ENCODE measurements around the gene LCE1D. TPM values are rescaled to one million over a fixed set of nuclear protein-coding genes. Genes with fewer than 3 reads are reported as not detected.

The LCE1D gene
- total RNA-seq, result not detected

- H3K27me3 Mint-ChIP-seq (ENCODE audit: low read depth), result peaks cover 15% of the 10 kb centered on the region
- CTCF ChIA-PET, result no interaction called here
- intact Hi-C loops (cut with micrococcal nuclease), result no loop called here
- H3K36me3 Mint-ChIP-seq (ENCODE audit: low read depth), result no peaks in the 10 kb centered on the region
- H3K4me3 Mint-ChIP-seq, result no peak within 1 kb of the TSS
- no peaks in the 10 kb centered on the region for H3K4me1 Mint-ChIP-seq (ENCODE audit: low read depth)
- DNase-seq, result no peak
- H3K27ac Mint-ChIP-seq, result no peak within 1 kb of the TSS
- H3K9me3 Mint-ChIP-seq, result no peaks in the 10 kb centered on the region
Observed at GRCh38 chr1:152796421-152796820, at the start of gene LCE1D. Gene LCE1D, plus strand, starts transcription at chr1:152796721. Its CDS starts 1,074 bp downstream, at chr1:152797795.

- Mint-ChIP-seq H3K27me3 (ENCODE audit: low read depth) (peaks cover 18% of the 10 kb centered on the region), H3K9me3 (no peaks in the 10 kb centered on the region)
- intact Hi-C loops (cut with micrococcal nuclease), result no loop called here
Observed at GRCh38 chr1:152747831-152748230, 48.7 kb upstream of the LCE1D start.

DNA sequence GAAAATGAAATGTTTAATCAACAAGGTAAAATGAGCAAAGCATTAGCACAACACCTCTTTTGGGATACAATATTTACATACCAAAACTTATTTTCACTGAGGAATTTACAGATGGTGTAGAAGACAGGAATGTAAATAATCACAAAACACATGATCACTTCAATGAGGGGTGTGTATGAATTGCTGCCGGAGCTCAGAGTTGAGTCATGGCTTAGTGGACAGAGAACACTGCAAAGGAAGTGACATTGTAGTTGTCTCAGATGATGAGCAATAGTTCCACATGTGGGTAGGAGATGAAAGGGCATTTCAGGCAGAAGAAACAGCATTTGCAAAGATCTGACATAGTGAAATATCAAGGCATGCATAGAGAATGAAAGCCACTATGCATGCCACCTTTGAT is 44.3 kb upstream of the LCE1D start:
- intact Hi-C loops (cut with micrococcal nuclease), result no loop called here
- H3K27me3 Mint-ChIP-seq (ENCODE audit: low read depth), result peaks cover 28% of the 10 kb centered on the region
- no peak overlapping the region for H3K27ac Mint-ChIP-seq
- H3K4me1 Mint-ChIP-seq (ENCODE audit: low read depth), result no peaks in the 10 kb centered on the region
- H3K4me3 Mint-ChIP-seq, result no peak overlapping the region
- no peak for DNase-seq
- no peaks in the 10 kb centered on the region for H3K9me3 Mint-ChIP-seq
- no peaks in the 10 kb centered on the region for H3K36me3 Mint-ChIP-seq (ENCODE audit: low read depth)
- CTCF ChIA-PET, result no interaction called here

More at GRCh38 chr1:152747831-152748230, 48.7 kb upstream of the LCE1D start:
- DNase-seq, result no peak
- Mint-ChIP-seq H3K36me3 (ENCODE audit: low read depth) (no peaks in the 10 kb centered on the region), H3K4me1 (ENCODE audit: low read depth) (no peaks in the 10 kb centered on the region), H3K4me3 (no peak overlapping the region), H3K27ac (no peak overlapping the region)
- CTCF ChIA-PET, result no interaction called here

- Mint-ChIP-seq H3K9me3 (no peaks in the 10 kb centered on the region), H3K4me3 (no peak overlapping the region), H3K4me1 (ENCODE audit: low read depth) (no peaks in the 10 kb centered on the region), H3K27me3 (ENCODE audit: low read depth) (peaks cover 25% of the 10 kb centered on the region), H3K36me3 (ENCODE audit: low read depth) (no peaks in the 10 kb centered on the region), H3K27ac (no peak overlapping the region)
- CTCF ChIA-PET, result no interaction called here
- DNase-seq, result no peak
- intact Hi-C loops (cut with micrococcal nuclease), result no loop called here
Observed at GRCh38 chr1:152753586-152753985, 42.9 kb upstream of the LCE1D start.

- no peak for DNase-seq
- intact Hi-C loops (cut with micrococcal nuclease), result no loop called here
- Mint-ChIP-seq H3K27ac (no peak overlapping the region), H3K4me1 (ENCODE audit: low read depth) (no peaks in the 10 kb centered on the region), H3K36me3 (ENCODE audit: low read depth) (no peaks in the 10 kb centered on the region), H3K27me3 (ENCODE audit: low read depth) (peaks cover 29% of the 10 kb centered on the region), H3K9me3 (no peaks in the 10 kb centered on the region), H3K4me3 (no peak overlapping the region)
- CTCF ChIA-PET, result no interaction called here
Observed at GRCh38 chr1:152756872-152757271, 39.6 kb upstream of the LCE1D start.

DNA sequence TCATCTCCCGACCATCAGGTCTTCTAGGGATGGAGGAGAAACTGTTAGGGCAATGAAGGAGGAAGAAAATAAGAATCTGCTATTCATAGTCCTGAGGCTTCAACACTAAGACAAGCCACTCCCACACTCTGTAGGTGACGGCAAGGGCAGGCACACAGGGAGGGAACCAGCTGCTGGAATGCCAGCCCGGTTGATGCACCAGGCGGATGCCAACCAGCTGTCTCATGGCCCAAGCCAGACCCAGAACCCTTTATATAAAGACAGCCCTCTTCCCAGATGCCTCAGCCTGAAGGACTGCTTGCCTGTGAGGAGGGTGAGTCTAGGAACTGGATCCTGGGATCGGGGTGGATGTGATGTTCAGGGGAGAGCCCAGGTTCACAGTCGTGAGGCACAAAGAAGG is 38.8 kb upstream of the LCE1D start, which contains the start of gene KPRP:
Gene KPRP, plus strand, starts transcription at position 279 of the 400 bp plus-strand sequence. CDS start 1,564 bp downstream, outside the sequence.
- intact Hi-C loops (cut with micrococcal nuclease), result no loop called here
- no peak within 1 kb of the TSS for H3K4me3 Mint-ChIP-seq
- no peak within 1 kb of the TSS for H3K27ac Mint-ChIP-seq
- no peaks in the 10 kb centered on the region for H3K36me3 Mint-ChIP-seq (ENCODE audit: low read depth)
- H3K9me3 Mint-ChIP-seq, result no peaks in the 10 kb centered on the region
- CTCF ChIA-PET, result no interaction called here
- H3K4me1 Mint-ChIP-seq (ENCODE audit: low read depth), result no peaks in the 10 kb centered on the region
- peaks cover 29% of the 10 kb centered on the region for H3K27me3 Mint-ChIP-seq (ENCODE audit: low read depth)
- no peak for DNase-seq

- Mint-ChIP-seq H3K9me3 (no peaks in the 10 kb centered on the region), H3K27me3 (ENCODE audit: low read depth) (peaks cover 29% of the 10 kb centered on the region), H3K27ac (no peak overlapping the region), H3K4me3 (no peak overlapping the region), H3K4me1 (ENCODE audit: low read depth) (no peaks in the 10 kb centered on the region), H3K36me3 (ENCODE audit: low read depth) (no peaks in the 10 kb centered on the region)
- DNase-seq, result no peak
- CTCF ChIA-PET, result no interaction called here
- intact Hi-C loops (cut with micrococcal nuclease), result no loop called here
Observed at GRCh38 chr1:152758636-152759035, 37.9 kb upstream of the LCE1D start.

DNA sequence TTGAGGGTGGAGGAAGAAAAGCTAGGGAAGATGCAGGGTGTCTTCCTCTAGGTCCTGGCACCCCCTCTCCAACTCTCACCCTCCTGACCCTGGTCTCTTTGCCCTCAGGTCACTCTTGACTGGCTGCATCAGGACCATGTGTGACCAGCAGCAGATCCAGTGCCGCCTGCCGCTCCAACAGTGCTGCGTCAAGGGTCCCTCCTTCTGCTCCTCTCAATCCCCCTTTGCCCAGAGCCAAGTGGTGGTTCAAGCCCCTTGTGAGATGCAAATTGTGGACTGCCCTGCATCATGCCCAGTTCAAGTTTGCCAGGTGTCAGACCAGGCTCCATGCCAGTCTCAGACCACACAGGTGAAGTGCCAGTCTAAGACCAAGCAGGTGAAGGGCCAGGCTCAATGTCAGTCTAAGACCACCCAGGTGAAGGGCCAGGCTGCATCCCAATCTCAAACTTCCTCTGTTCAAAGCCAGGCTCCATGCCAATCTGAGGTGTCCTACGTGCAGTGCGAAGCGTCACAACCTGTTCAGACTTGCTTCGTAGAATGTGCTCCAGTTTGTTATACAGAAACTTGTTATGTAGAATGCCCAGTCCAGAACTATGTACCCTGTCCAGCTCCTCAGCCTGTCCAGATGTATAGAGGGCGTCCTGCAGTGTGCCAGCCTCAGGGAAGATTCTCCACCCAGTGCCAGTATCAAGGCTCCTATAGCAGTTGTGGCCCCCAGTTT is 36.9 kb upstream of the LCE1D start:
- H3K4me1 Mint-ChIP-seq (ENCODE audit: low read depth), result no peaks in the 10 kb centered on the region
- CTCF ChIA-PET, result no interaction called here
- intact Hi-C loops (cut with micrococcal nuclease), result no loop called here

DNA sequence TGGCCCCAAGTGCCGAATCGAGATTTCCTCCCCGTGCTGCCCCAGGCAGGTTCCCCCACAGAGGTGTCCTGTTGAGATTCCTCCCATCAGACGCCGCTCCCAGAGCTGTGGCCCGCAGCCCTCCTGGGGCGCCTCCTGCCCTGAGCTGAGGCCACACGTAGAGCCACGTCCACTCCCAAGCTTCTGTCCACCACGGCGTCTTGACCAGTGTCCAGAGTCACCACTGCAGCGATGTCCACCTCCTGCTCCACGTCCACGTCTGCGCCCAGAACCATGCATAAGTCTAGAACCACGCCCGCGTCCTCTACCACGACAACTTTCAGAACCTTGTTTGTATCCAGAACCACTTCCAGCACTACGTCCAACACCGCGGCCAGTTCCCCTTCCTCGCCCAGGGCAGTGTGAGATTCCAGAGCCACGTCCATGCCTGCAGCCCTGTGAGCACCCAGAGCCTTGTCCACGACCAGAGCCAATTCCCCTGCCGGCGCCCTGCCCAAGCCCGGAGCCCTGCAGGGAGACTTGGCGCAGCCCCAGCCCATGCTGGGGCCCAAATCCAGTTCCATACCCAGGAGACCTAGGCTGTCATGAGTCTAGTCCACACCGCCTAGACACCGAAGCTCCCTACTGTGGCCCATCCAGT is 35.9 kb upstream of the LCE1D start:
- Mint-ChIP-seq H3K36me3 (ENCODE audit: low read depth) (no peaks in the 10 kb centered on the region), H3K4me1 (ENCODE audit: low read depth) (no peaks in the 10 kb centered on the region), H3K4me3 (no peak overlapping the region), H3K27me3 (ENCODE audit: low read depth) (peaks cover 21% of the 10 kb centered on the region), H3K9me3 (no peaks in the 10 kb centered on the region), H3K27ac (no peak overlapping the region)
- CTCF ChIA-PET, result no interaction called here
- intact Hi-C loops (cut with micrococcal nuclease), result no loop called here
- no peak for DNase-seq

More for the DNA sequence above, 36.9 kb upstream of the LCE1D start:
- no peak overlapping the region for H3K4me3 Mint-ChIP-seq
- H3K27ac Mint-ChIP-seq, result no peak overlapping the region
- no peak for DNase-seq
- no peaks in the 10 kb centered on the region for H3K36me3 Mint-ChIP-seq (ENCODE audit: low read depth)
- H3K9me3 Mint-ChIP-seq, result no peaks in the 10 kb centered on the region
- peaks cover 23% of the 10 kb centered on the region for H3K27me3 Mint-ChIP-seq (ENCODE audit: low read depth)

DNA sequence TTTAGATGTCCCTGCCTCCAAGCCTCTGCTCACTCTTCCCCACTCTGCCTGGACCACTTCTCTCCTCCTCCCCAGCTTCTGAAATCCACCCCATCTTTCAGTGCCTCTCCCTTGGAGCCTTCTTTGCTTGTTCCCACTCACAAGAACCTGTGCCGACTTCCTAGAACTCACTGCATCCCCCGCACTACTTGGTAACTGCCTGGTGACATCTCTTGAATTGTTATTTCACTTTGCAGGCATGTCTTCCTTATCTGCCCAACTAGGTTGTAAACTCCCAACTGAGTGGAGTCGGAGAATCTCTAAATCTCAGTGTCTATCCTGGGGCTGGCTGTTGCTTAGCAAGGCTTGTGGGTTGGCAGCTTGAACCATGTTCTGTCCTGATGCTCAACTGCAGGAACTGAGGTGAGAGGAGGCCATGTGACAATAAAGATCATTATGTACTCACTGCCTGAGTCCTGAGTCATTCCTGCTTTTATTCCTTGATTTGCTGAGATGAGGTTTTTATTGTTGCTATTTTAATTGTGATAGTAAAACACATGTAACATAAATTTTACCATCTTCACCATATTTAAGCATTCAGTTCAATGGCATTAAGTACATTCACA is 34.8 kb upstream of the LCE1D start:
- Mint-ChIP-seq H3K4me1 (ENCODE audit: low read depth) (no peaks in the 10 kb centered on the region), H3K4me3 (no peak overlapping the region), H3K36me3 (ENCODE audit: low read depth) (no peaks in the 10 kb centered on the region), H3K27me3 (ENCODE audit: low read depth) (peaks cover 19% of the 10 kb centered on the region), H3K9me3 (no peaks in the 10 kb centered on the region), H3K27ac (no peak overlapping the region)
- no peak for DNase-seq
- intact Hi-C loops (cut with micrococcal nuclease), result no loop called here
- CTCF ChIA-PET, result no interaction called here

- no peak for DNase-seq
- CTCF ChIA-PET, result no interaction called here
- Mint-ChIP-seq H3K4me1 (ENCODE audit: low read depth) (no peaks in the 10 kb centered on the region), H3K36me3 (ENCODE audit: low read depth) (no peaks in the 10 kb centered on the region), H3K4me3 (no peak overlapping the region), H3K9me3 (no peaks in the 10 kb centered on the region), H3K27ac (no peak overlapping the region), H3K27me3 (ENCODE audit: low read depth) (peaks cover 8% of the 10 kb centered on the region)
- intact Hi-C loops (cut with micrococcal nuclease), result no loop called here
Observed at GRCh38 chr1:152768847-152769533, 27.5 kb upstream of the LCE1D start.

- Mint-ChIP-seq H3K4me1 (ENCODE audit: low read depth) (no peaks in the 10 kb centered on the region), H3K4me3 (no peak overlapping the region), H3K27me3 (ENCODE audit: low read depth) (peaks cover 7% of the 10 kb centered on the region), H3K27ac (no peak overlapping the region), H3K9me3 (no peaks in the 10 kb centered on the region), H3K36me3 (ENCODE audit: low read depth) (no peaks in the 10 kb centered on the region)
- DNase-seq, result no peak
- CTCF ChIA-PET, result no interaction called here
- intact Hi-C loops (cut with micrococcal nuclease), result no loop called here
Observed at GRCh38 chr1:152770411-152770810, 26.1 kb upstream of the LCE1D start.

Data from activated naive CD4-positive, alpha-beta T cell treated with anti-CD3 and anti-CD28 coated beads for 36 hours (primary cell).